Lung (tissue), 12 donors: ENCODE data around the gene OR10A6. TPM values are rescaled to one million over a fixed set of nuclear protein-coding genes. Genes with fewer than 3 reads are reported as not detected.

Experiments used
- ATAC-seq: fragments of 200-7000 bp; cut with Tn5 transposase; one replicate; pipeline ENCODE4 v1.9.1; 2020; ENCODE audit warnings: moderate number of reproducible peaks; ENCODE audit not compliant: insufficient read depth, low FRiP score
- DNase-seq, 3 donors: peaks; one replicate each; pipeline ENCODE4 v3.0.0-alpha.2; 2013 to 2017
- H3K27ac ChIP-seq, 2 donors: one replicate each; pipeline ENCODE4 v1.5.1; 2013; ENCODE audit warnings: mild to moderate bottlenecking in 2 of 2, moderate library complexity in 2 of 2, control low read depth in 1 of 2, inconsistent platforms in 1 of 2, low read depth in 1 of 2, low read length in 1 of 2
- H3K27me3 ChIP-seq, 3 donors: one replicate each; pipeline ENCODE4 v1.5.1; 2013; ENCODE audit warnings: low read length in 2 of 3; ENCODE audit not compliant: control insufficient read depth in 3 of 3, insufficient read depth in 3 of 3
- H3K36me3 ChIP-seq, 4 donors: one replicate each; pipeline ENCODE4 v1.5.1; 2013; ENCODE audit warnings: low read length in 4 of 4, mild to moderate bottlenecking in 1 of 4, moderate library complexity in 1 of 4; ENCODE audit not compliant: control insufficient read depth in 4 of 4, insufficient read depth in 4 of 4
- H3K4me1 ChIP-seq, 5 donors: one replicate each; pipeline ENCODE4 v1.5.1; 2013; ENCODE audit warnings: low read length in 5 of 5, mild to moderate bottlenecking in 2 of 5, moderate library complexity in 1 of 5; ENCODE audit not compliant: control insufficient read depth in 5 of 5, insufficient read depth in 5 of 5
- H3K4me3 ChIP-seq: one replicate; pipeline ENCODE4 v1.5.1; 2013; ENCODE audit warnings: mild to moderate bottlenecking, control low read depth, moderate library complexity
- H3K9ac ChIP-seq, 2 donors: one replicate each; pipeline ENCODE4 v1.5.1; 2013; ENCODE audit warnings: low read length in 2 of 2, control low read depth in 1 of 2; ENCODE audit not compliant: insufficient read depth in 1 of 2
- H3K9me3 ChIP-seq, 4 donors: one replicate each; pipeline ENCODE4 v1.5.1; 2013; ENCODE audit warnings: low read length in 3 of 4, mild to moderate bottlenecking in 1 of 4, moderate library complexity in 1 of 4; ENCODE audit not compliant: control insufficient read depth in 4 of 4, insufficient read depth in 3 of 4
- CTCF ChIP-seq: IDR thresholded peaks from 2 replicates; pipeline ENCODE4 v1.5.1; 2012; ENCODE audit warnings: mild to moderate bottlenecking; ENCODE audit errors: control extremely low read depth, extremely low read depth
- WGBS, 2 donors: extraction: QIAGEN DNeasy Blood & Tissue Kit; methylation state at CpG; one replicate each; pipeline ENCODE4 v1.1.7; 2013; 5-methylcytosine and 5-hydroxymethylcytosine counted together
- polyA plus RNA-seq, 2 donors: library from polyadenylated mRNA; stranded (reverse); fragments of 200-250 nt; gene quantifications; one replicate each; pipeline ENCODE4 v1.2.1, GENCODE V29; 2013
- total RNA-seq, 2 donors: library from RNA; depleted of rRNA in 1 of 2; stranded (reverse); fragments of >200 nt in 1 of 2; gene quantifications; one replicate each; pipeline ENCODE4 v1.2.1, GENCODE V29; 2014 to 2021
- donor health status: control.
- donor health status: control.
- donor health status: Bipolar disorder and iron deficiency.
- donor health status: healthy.
- donor health status: DM: yes; HTN: yes; CAD: no.

Gene OR10A6
- total and polyA plus RNA-seq, 4 donors: not detected

- WGBS, 2 donors: 56 to 60% methylated on average over 3 of the region's 3 CpGs
- Histone ChIP-seq H3K4me1 (no peaks in the 10 kb centered on the region), H3K9ac (no peak overlapping the region), H3K27ac (no peak overlapping the region), H3K36me3 (no peaks in the 10 kb centered on the region), H3K27me3 (no peaks in the 10 kb centered on the region), H3K9me3 (no peaks in the 10 kb centered on the region), H3K4me3 (no peak overlapping the region)
- DNase-seq (no peak), ATAC-seq (no peak)
- no peak for TF ChIP-seq CTCF
These were observed 33.2 kb upstream of the OR10A6 start for GRCh38 chr11:7964261-7964660.

GRCh38 chr11:7955191-7955590, 24.1 kb upstream of the OR10A6 start:
- Histone ChIP-seq H3K27me3 (no peaks in the 10 kb centered on the region), H3K9me3 (no peaks in the 10 kb centered on the region), H3K9ac (no peak overlapping the region), H3K4me1 (no peaks in the 10 kb centered on the region), H3K27ac (no peak overlapping the region), H3K4me3 (no peak overlapping the region), H3K36me3 (no peaks in the 10 kb centered on the region)
- 80 to 87% methylated on average over 1 of the region's 1 CpG for WGBS, 2 donors
- no peak for TF ChIP-seq CTCF
- DNase-seq (no peak), ATAC-seq (no peak)

- no peaks in the 10 kb centered on the region for H3K36me3 ChIP-seq
- H3K27me3 ChIP-seq: peaks cover 0 to 2% (median 0%) of the 10 kb centered on the region in 3 donors
- ATAC-seq: no peak
- 82 to 85% methylated on average over 1 of the region's 1 CpG for WGBS, 2 donors
- no peak overlapping the region for H3K4me3 ChIP-seq
- DNase-seq: no peak
- no peak overlapping the region for H3K27ac ChIP-seq
- H3K9ac ChIP-seq: no peak overlapping the region
- H3K4me1 ChIP-seq: no peaks in the 10 kb centered on the region
- peaks cover 0 to 10% (median 4%) of the 10 kb centered on the region in 4 donors for H3K9me3 ChIP-seq
- TF ChIP-seq CTCF: no peak
These were observed 18.9 kb upstream of the OR10A6 start for GRCh38 chr11:7949934-7950333.

GRCh38 chr11:7944123-7944522, 13.1 kb upstream of the OR10A6 start:
- Histone ChIP-seq H3K9me3 (peaks cover 0 to 16% (median 12%) of the 10 kb centered on the region in 4 donors), H3K36me3 (no peaks in the 10 kb centered on the region), H3K9ac (no peak overlapping the region), H3K27me3 (peaks cover 0 to 2% (median 0%) of the 10 kb centered on the region in 3 donors), H3K27ac (no peak overlapping the region), H3K4me1 (no peaks in the 10 kb centered on the region), H3K4me3 (no peak overlapping the region)
- ATAC-seq (no peak), DNase-seq (no peak)
- 89 to 94% methylated on average over 2 of the region's 2 CpGs for WGBS, 2 donors
- no peak for TF ChIP-seq CTCF
